Measurements from ENCODE around the gene RBM38.

The RBM38 gene

GRCh38 chr20:57458400-57459160, 67.4 kb downstream of the RBM38 start:
- DNase-seq = no peak
